ENCODE results near the gene GPR158.

- TF ChIP-seq CTCF (IDR thresholded peaks at IDR 0.05) (no peak), POLR2A (IDR thresholded peaks at IDR 0.05) (no peak)
Observed at GRCh38 chr10:25176421-25176968, 1.7 kb downstream of the GPR158 start.
